GM12865 (cell line): Measurements from ENCODE around the gene VWF.
A peak's percentile ranks its signal among the peaks of the same experiment; 100 is the strongest.

Experiments used
- DNase-seq: peaks from one replicate; pipeline ENCODE4 v3.0.0; 2010; ENCODE audit warnings: low read depth
- H3K4me3 ChIP-seq: 2 replicates; pipeline ENCODE4 v1.5.1; 2011; ENCODE audit warnings: mild to moderate bottlenecking, low read depth, low read length, control low read depth
- CTCF ChIP-seq: IDR thresholded peaks from 2 replicates; pipeline ENCODE4 v1.5.1; 2011; ENCODE audit warnings: low read length, control low read depth, low read depth, inconsistent platforms; ENCODE audit not compliant: insufficient read depth; ENCODE audit errors: missing control alignments

The VWF gene

GRCh38 chr12:6065863-6066199 is 58.6 kb downstream of the VWF start:
- TF ChIP-seq CTCF, result no peak
- DNase-seq, result no peak
- H3K4me3 ChIP-seq, result no peak overlapping the region

GRCh38 chr12:6065131-6065862 is 59.2 kb downstream of the VWF start:
- H3K4me3 ChIP-seq, result no peak overlapping the region
- DNase-seq, result no peak
- no peak for TF ChIP-seq CTCF

GRCh38 chr12:6062757-6063735 is 61.4 kb downstream of the VWF start:
- TF ChIP-seq CTCF, result peak; percentile 94
- no peak overlapping the region for H3K4me3 ChIP-seq
- DNase-seq, result peak; percentile 56

- no peak for DNase-seq
Measured at GRCh38 chr12:6062395-6062756, 62.1 kb downstream of the VWF start.

GRCh38 chr12:6061660-6062059 is 62.8 kb downstream of the VWF start:
- no peak overlapping the region for H3K4me3 ChIP-seq
- DNase-seq, result no peak
- TF ChIP-seq CTCF, result no peak

More at GRCh38 chr12:6062395-6062756, 62.1 kb downstream of the VWF start:
- no peak for TF ChIP-seq CTCF
- no peak overlapping the region for H3K4me3 ChIP-seq

GRCh38 chr12:6059860-6060565 is 64.5 kb downstream of the VWF start:
- TF ChIP-seq CTCF, result no peak
- no peak for DNase-seq
- H3K4me3 ChIP-seq, result no peak overlapping the region
